MM.1S (cell line): Measurements from ENCODE around the gene KIF20B.

ENCODE experiments used
- EZH2 ChIP-seq: fragments of 300-600 bp; sonication (generic); optimal IDR thresholded peaks from 2 replicates; pipeline ENCODE3; 2017; ENCODE audit warnings: low read depth, mild to moderate bottlenecking, antibody characterized with exemption, low read length, mixed read lengths
- TF ChIP-seq, protein P1 (sequence below): fragments of 300-600 bp; sonication (generic); IDR thresholded peaks from 2 replicates; pipeline ENCODE4 v1.5.1; 2016; ENCODE audit warnings: antibody characterized with exemption, low read length, mixed read lengths

DNA sequence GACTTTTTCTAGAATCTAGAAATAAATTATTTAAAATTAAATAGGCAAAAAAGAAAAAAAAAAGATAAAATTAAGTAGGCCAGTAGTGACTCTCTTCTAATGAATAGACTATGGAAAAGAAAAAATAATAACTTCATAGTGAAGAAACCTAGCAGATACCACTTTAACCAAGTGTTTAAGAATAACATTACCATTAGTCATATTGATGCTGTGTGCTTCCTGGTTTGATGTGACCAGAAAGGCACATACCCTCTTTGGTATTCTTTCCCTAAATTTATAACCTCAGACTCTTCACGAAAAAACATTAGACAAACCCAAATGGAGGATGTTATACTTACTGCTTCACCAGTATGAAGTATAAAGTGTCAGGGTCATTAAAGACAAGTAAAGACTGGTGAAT, 42.6 kb downstream of the KIF20B start:
- TF ChIP-seq, protein P1, sequence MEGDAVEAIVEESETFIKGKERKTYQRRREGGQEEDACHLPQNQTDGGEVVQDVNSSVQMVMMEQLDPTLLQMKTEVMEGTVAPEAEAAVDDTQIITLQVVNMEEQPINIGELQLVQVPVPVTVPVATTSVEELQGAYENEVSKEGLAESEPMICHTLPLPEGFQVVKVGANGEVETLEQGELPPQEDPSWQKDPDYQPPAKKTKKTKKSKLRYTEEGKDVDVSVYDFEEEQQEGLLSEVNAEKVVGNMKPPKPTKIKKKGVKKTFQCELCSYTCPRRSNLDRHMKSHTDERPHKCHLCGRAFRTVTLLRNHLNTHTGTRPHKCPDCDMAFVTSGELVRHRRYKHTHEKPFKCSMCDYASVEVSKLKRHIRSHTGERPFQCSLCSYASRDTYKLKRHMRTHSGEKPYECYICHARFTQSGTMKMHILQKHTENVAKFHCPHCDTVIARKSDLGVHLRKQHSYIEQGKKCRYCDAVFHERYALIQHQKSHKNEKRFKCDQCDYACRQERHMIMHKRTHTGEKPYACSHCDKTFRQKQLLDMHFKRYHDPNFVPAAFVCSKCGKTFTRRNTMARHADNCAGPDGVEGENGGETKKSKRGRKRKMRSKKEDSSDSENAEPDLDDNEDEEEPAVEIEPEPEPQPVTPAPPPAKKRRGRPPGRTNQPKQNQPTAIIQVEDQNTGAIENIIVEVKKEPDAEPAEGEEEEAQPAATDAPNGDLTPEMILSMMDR = no peak
- TF ChIP-seq EZH2 = no peak
